ENCODE data around the gene RSAD1. TPM values are rescaled to one million over a fixed set of nuclear protein-coding genes. Genes with fewer than 3 reads are reported as not detected.

The RSAD1 gene
- total RNA-seq, 1 donor, result 25.8 TPM

DNA sequence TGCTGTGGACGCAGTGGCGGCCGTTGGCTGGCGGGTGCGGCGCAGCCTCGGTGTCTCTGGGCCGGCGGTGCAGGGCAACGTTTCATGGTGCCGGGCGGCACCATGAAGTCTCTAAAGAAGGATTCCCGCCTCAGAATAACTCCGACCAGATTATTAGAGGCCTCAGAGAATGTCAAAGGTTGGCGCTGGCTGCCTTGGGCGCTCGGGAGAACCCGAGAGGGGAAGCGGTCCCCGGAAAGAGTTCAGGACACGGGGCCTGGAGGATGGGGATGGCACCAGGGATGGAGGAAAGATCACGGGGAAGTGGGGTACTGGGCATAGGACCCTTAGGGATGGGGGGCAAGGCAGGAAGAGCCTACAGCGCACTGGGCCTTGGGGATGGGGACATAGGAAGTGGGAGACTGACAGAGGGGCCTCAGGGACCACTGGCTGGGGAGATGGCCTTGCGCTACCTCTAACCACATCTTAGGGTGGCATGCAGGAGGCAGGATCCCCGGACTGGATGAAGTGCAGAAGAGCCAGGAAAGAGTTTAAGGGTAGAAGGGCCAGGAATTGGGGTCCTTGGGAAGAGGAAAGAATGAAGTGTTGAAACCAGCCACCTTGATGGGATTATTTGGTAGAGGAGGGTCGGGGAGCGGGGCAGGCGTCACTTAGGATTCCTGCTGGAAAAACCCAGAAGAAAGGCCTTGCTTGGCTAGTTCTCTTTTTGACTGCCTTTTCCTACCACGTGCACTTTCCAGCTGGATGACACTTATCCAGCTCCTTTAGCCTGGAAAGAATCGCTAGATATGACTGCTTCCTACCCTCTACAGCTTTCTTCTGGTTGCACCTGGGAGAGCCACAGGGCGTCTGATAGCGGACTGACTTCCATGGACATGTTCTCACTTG is 30.2 kb downstream of the RSAD1 start:
- H3K4me3 ChIP-seq (ENCODE audit: low read depth, low read length), result peak overlapping the region; percentile 58
- DNase-seq (ENCODE audit: low read depth), result peak; percentile 24
- TF ChIP-seq, protein P1, sequence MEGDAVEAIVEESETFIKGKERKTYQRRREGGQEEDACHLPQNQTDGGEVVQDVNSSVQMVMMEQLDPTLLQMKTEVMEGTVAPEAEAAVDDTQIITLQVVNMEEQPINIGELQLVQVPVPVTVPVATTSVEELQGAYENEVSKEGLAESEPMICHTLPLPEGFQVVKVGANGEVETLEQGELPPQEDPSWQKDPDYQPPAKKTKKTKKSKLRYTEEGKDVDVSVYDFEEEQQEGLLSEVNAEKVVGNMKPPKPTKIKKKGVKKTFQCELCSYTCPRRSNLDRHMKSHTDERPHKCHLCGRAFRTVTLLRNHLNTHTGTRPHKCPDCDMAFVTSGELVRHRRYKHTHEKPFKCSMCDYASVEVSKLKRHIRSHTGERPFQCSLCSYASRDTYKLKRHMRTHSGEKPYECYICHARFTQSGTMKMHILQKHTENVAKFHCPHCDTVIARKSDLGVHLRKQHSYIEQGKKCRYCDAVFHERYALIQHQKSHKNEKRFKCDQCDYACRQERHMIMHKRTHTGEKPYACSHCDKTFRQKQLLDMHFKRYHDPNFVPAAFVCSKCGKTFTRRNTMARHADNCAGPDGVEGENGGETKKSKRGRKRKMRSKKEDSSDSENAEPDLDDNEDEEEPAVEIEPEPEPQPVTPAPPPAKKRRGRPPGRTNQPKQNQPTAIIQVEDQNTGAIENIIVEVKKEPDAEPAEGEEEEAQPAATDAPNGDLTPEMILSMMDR (IDR thresholded peaks at IDR 0.05; ENCODE audit: insufficient read depth, low read length), result no peak

GRCh38 chr17:50511058-50511457 is 32.4 kb downstream of the RSAD1 start:
- TF ChIP-seq, protein P1 (IDR thresholded peaks at IDR 0.05; ENCODE audit: insufficient read depth, low read length), result no peak
- no peak overlapping the region for H3K4me3 ChIP-seq (ENCODE audit: low read depth, low read length)
- peak; percentile 15 for DNase-seq (ENCODE audit: low read depth)

GRCh38 chr17:50513495-50513894 is 34.8 kb downstream of the RSAD1 start:
- H3K4me3 ChIP-seq (ENCODE audit: low read depth, low read length), result no peak overlapping the region
- TF ChIP-seq, protein P1 (IDR thresholded peaks at IDR 0.05; ENCODE audit: insufficient read depth, low read length), result no peak
- no peak for DNase-seq (ENCODE audit: low read depth)

DNA sequence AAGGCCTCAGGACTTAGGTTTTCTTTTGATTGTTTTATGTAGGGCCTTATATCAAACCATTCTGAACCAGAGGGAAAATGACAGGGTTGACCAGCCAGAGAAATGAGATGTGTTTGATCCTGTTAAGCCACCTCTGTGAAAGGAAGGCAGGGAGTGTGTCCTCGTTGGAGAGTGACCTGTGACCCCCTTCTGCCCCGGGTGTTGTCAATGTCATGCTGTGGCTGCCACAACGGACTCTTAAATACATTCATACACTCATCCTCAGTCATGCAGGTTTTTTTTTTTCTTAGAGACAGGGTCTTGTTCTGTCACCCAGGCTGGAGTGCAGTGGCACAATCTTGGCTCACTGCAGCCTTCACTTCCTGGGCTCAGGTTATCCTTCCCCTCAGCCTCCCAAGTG is 35.7 kb downstream of the RSAD1 start:
- no peak for DNase-seq (ENCODE audit: low read depth)
- TF ChIP-seq, protein P1 (IDR thresholded peaks at IDR 0.05; ENCODE audit: insufficient read depth, low read length), result no peak
- H3K4me3 ChIP-seq (ENCODE audit: low read depth, low read length), result no peak overlapping the region

DNA sequence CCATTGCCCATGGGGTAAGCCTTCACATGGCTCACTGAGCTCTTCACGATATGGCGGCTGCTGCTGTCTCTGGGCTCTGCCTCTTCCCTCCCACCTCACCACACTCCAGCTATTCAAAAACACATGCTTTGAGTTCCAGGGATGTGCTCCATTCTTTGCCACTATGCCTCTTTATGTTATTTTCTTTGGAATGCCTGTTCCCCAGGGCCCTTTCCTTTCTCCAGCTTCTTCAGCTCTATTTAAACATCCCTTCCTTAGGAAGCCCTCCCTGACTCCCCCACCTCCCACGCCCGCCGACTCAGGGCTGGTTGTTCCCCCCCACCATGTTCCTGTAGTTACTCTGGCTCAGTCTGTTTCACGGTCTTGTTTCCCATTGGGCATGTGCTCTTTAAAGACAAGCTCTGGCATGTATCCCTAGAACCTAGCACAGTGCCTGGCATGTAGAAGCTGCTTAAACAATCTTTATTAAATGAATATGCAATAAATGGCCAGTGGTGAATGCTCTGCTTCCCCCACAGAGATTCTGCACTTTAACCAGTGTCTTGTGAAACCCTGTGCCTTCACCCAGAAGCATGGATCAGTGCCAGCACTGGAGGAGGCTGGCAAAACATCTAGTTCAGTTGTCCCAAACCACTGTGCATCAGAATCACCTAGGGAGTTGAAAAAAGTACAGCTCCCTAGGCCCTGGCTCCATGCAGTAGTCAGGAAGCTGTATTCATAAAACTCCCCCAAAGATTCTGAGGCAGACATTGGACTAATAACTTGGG is 36.5 kb downstream of the RSAD1 start:
- TF ChIP-seq, protein P1 (IDR thresholded peaks at IDR 0.05; ENCODE audit: insufficient read depth, low read length), result no peak
- no peak overlapping the region for H3K4me3 ChIP-seq (ENCODE audit: low read depth, low read length)
- peak; percentile 35 for DNase-seq (ENCODE audit: low read depth)

- TF ChIP-seq, protein P1 (IDR thresholded peaks at IDR 0.05; ENCODE audit: insufficient read depth, low read length), result no peak
- no peak overlapping the region for H3K4me3 ChIP-seq (ENCODE audit: low read depth, low read length)
- no peak for DNase-seq (ENCODE audit: low read depth)
Measured at GRCh38 chr17:50517011-50517410, 38.4 kb downstream of the RSAD1 start.
